Measurements from ENCODE around the gene SCP2.

Gene SCP2

DNA sequence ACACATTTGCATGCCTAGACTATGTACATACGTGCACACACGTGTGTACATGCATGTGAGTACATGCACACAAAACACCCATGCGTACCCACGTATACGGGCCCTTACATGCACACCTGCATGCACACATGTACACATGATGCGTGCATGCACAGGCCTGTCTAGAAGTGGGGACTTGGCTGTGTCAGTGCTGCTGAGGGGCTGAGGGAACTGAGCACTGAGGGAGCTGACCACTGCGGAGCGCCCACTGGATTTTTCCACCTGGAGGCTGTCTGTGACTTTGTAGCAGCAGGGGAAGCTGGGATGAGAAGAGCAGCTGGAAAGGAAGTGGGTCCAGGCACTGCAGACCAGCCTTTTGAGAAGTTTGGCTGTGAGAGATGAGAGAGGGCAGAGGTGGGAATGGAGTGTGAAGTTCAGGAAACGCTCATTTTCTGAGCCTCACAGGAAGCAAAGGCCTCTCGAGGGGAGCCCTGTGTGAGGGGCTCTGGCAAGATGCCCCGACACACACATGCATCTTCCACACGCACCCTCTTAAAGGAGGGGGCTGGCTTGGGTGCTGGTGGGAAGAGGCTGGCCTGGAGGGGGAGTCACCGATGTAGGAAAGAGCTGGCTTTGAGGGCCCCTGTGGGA is 155.9 kb downstream of the SCP2 start:
- no peak for DNase-seq (ENCODE audit: low spot score)

DNA sequence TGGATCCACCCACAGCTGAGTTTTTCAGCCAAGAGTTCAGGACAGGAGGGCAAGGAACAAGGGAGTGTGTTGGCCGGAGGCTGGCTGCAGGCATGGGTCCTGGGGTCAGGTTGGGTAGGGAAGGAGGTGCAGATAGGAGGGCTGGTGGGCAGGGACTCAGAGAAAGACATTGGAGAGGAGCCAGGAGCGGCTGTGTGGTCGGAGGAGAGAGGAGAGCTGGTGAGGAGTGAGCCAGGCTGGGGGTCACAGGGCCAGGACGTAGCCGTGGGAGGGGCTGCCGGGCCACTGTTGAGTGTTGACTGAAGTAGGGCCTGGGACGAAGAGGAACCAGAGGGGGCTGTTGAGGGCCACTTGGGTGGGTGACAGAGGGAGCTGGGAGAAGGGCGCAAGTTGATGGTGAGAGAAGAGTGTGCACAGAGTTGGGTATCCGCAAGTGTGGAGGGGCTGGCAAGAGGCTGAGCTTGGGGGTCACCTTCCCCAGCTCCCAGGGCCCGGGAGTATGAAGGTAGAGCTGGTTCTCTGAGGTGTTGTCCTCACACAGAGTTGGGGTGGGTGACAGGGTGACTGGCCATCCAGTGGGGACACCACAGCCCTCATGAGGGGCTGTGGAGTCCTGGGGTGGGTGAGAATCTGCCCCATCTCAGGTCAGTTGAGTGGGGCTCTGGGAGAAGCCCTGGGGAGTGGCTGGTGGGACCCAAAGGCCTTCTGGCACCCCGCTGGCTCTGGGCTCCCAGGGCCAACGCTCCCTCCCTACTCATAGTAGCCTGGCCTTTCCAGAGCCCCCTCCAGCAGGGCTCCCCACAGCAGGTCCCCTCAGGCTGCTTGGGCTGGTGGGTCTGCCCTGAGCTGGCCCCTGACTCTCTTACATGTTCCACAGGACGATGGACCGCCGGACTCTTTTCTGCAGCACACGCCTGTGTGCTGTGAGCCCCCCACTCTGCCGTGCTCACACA is 156.8 kb downstream of the SCP2 start:
- no peak for DNase-seq (ENCODE audit: low spot score)

DNA sequence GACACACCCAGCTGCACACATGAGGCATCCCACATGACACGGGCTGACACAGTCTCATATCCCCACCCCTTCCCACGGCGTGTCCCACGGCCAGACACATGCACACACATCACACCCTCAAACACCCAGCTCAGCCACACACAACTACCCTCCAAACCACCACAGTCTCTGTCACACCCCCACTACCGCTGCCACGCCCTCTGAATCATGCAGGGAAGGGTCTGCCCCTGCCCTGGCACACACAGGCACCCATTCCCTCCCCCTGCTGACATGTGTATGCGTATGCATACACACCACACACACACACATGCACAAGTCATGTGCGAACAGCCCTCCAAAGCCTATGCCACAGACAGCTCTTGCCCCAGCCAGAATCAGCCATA is 157.5 kb downstream of the SCP2 start:
- no peak for DNase-seq (ENCODE audit: low spot score)

DNA sequence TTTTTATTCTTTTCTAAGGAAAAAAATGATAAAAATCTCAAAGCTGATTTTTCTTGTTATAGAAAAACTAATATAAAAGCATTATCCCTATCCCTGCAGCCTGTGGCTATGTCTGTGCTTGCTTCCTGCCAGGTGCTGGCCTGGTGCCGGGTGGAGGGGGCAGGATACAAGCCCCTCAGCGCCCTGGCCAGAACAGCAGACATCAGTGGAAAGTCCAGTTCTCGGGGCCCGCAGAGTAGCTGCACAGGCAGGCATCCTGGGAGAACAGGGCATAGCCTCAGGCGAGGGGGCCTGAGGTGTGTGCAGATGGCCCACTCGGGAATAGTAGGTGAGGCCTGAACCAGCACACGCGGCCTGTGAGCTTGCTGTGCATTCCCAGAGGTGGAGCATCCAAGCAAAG is 158.3 kb downstream of the SCP2 start:
- no peak for DNase-seq (ENCODE audit: low spot score)

DNA sequence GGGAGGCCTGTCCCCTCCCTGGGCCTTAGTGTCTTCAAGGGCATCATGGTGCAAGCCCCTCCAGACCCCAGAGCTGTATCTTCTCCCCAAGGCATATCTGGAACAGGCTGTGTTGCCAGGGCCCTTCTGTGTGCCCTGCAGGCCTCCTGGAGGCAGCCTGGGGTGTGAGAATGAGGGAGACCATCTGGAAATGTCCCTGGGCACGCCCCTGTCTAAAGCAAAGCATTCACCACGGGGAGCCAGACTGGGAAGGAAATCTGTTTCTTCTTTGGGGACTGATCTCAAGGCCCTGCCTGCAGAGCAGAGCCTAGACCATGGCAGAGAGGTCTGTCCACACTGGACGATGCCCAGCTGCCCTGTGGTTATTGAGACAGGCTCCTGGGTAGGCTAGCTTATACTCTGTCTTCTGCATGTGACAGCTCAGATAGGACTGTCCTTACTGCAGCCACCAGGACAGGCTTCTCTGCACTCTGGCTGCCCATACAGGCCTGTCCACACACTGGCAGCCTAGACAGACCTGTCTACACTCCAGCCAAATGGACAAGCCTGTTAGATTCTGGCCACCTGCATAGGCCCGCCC is 159.5 kb downstream of the SCP2 start:
- no peak for DNase-seq (ENCODE audit: low spot score)

DNA sequence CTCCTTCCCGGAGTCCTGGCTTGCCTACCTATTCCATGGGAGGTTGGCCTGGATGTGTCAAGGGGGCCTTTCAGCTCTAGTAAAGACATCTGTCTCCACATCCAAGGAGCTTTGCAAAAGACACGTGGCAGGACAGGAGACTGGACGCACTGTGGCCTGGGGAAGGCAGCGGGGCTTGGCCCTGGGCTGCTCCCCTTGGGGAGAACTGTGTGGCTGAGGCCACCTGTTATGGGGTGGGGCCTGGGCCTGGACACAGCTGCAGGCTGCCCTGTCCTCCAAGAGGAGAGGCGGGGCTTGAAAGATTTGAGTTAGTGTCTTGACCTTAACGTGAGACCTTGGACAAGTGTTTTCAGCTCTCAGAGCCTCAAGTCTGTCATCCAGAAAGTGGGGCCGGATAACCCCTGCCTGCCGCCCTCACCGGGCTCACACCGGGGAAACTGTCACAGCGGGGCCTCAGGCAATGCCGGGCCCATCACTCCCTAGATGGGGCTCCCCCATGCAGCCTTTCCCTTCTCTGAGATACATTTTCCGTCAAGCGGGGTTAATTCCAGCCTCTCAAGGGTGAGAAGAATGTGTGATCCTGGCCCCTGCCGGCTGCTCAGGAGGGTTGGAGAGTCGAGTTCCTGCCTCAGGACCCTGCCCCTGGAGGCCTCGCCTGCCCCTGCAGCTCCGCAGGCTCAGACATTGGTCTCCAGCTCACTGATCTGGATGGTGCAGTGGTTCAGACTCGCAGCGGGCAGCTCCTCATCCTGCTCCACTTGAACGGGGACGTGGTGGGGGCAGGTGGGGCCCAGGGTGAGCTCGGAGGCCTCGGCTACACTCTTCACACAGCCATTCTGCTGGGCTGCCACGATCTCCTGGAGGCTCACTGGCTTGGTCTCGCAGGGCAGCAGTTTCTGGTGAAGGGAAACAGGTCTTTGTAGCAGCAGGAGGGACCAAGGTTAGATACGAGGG is 160.5 kb downstream of the SCP2 start:
- DNase-seq (ENCODE audit: low spot score) = no peak

DNA sequence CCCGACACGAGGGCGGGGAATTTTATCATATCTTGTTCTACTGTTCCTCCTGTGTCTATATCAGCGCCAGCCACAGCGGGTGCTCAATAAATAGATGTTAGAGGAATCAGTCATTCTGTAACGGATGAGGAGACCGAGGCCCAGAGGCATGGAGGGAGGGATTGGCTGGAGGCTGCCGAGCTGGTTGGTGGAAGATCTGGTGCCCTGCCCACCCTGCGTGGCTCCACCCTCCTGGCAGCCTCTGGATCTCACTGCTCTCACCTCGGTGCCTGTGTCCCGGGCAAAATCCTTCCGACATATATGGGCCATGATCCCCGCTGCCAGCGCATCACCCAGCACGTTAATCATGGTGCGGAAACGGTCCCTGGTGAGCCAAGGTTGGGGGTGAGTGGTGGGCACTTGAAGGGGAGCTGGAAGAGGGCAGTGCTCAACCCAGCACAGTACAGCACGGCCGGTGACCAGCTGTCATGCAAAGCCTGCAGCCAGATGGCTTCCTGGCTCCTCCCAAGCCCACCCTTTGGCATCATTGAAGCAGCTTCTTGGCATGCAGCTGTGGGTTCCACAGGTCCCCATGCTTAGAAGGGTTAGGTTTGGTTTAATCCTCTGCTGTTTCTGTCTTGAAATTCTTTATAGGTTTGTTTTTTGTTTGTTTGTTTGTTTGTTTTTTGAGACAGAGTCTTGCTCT is 161.7 kb downstream of the SCP2 start:
- no peak for DNase-seq (ENCODE audit: low spot score)

DNA sequence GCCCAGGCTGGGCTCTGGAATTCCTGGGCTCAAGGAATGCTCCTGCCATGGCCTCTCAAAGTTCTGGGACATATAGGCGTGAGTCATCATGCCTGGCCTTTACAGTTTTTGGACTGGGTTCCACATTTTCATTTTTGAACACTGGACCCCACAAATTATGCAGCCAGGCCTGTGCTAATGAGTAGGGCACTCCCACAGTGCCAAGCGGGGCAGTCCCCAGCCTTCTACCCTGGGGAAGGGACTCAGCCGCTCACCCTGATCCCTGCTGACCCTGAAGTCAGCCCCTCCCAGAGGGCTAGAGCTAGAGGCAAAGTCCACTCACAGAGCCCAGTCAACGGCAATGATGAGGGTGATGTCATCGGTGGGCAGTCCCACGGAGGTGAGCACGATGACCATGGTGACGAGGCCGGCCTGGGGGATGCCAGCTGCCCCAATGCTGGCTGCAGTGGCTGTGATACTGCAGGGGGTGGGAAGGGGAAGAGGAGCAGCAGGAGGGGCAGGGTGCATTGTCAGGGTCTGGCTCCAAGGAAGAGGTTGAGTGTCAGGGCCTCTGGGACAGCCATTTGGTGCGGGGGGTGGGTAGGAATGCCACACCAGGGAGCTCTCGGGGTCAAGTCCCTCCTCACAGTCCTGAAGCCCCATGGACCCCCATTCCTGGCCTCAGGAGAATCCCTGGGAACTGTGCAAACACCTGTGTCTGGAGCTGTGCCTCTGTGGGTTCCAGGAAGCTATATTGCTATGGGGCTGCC is 162.6 kb downstream of the SCP2 start:
- DNase-seq (ENCODE audit: low spot score) = no peak

DNA sequence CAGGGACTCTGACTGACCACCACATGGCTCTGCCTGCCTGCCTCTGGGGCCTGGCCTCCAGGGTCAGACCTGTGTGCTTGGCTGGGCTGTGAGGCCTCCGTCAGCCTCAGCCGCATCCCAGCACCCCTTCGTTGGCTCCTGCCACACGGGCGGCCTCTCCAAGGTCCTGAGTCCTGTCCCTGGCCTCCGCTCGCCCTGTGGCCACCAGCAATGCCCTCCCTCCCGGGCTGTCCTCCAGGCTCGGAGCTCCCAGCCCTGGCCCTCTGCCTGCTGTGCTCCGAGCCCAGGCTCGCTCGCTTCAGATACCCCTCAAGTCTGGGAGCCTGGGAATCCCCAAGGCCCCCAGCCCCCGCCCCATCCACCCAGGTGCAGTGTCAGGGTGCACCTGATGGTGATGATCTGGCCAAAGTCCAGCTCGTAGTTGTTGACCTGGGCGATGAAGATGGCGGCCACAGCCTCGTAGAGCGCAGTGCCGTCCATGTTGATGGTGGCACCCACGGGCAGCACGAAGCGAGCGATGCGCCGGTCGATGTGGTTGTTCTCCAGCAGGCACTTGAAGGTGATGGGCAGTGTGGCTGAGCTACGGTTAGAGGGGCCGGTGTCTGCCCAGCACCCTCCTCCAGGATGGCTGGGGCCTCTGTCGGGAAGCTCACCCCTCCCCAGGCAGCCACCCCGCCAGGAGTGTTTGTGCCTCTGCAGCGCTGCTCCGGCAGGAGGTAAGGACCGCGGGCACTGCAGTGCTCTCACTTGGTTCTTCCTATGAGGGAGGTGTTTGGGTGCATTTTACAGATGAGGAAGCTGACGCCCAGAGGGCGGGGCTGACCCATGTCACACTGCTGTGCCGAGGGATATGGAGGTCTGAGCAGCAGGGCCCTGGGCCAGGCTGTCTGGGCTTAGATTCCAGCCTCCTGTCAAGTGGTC is 163.4 kb downstream of the SCP2 start:
- DNase-seq (ENCODE audit: low spot score) = no peak

DNA sequence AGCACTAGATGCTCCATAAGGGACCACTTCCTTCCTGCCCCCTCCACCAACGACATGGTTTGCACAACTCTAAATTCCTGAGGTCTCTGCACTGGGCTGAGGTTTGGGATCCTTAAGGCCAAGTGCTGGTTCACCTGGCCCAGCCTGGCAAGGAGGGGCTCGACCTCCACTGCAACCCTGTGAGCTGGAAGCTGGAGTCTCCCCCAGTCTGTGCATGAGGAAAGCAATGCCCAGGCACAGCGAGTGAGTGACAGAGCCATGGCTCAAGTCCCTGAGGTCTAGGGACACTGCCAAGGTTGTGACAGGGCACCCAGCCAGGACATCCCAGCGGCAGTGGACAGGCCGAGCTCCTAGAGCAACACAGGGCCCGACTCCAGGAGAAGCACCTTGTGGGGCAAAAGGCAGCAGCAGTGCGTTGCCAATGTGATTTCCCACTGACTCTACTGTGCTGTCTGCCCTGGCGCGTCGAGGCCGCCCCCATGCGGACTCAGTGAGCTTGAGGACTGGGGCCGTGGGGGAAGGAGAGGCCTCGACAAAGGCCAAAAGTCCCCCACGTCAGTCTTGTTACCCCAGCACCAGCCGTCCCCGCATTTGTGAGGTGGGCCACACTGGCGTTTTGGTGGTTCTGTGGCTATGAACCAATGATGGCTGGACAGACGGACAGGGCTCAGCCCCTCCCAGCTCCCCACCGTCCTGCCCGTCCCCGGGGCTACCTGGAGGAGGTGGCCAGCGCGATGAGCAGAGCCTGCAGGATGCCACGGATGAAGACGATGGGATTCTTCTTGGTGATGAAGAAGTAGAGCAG is 165.0 kb downstream of the SCP2 start:
- DNase-seq (ENCODE audit: low spot score) = no peak

DNA sequence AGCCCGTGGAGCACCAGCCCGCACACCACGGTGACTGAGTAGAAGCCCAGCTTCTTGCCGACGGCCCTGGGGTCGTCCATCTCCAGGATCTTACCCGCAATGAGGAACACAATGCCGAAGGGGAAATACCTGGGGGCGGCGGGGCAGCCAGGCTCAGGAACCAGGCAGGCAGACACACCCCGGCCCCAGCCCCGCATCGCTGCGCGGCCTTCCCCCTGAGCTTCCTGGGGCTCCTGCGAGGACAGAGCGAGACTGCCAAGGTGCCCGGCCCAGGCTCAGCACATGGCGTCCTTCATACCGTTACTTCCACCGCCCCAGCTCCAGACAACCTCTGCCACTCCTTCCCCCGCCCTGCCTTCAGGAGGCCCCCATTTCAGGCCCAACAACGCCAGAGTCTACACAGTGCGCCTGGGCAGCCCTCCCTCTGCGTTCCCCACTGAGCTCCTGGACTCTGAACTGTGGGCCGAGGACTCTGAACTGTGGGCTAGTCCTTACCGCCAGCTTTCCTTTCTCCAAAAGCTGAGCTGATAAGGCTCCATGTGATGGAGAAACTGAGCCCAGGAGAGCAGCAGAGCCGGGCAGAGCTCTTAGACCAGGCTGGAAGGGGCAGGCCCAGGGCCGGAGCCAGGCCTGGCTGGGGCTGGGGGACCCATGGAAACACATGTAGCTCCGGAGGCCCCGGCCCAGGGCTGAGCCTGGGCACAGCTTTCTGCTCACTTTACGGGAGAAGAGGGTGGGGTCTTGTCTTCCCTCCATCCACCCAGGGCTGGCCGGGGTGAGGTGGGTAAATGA is 165.8 kb downstream of the SCP2 start:
- DNase-seq (ENCODE audit: low spot score) = no peak

DNA sequence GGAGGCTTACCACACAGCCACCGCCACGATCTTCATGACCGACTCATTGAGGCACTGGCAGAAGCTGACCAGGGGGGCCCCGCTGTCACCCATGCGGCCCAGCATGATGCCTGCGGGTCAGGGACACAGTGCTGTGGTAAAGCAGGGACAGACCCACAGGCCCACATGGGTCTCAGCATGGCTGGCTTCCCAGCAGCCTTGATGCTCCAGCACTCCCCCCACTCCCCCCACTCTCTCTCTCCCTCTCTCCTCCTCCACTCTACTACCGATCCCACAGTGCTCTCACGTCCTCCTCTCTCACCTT is 166.3 kb downstream of the SCP2 start:
- DNase-seq (ENCODE audit: low spot score) = no peak

DNA sequence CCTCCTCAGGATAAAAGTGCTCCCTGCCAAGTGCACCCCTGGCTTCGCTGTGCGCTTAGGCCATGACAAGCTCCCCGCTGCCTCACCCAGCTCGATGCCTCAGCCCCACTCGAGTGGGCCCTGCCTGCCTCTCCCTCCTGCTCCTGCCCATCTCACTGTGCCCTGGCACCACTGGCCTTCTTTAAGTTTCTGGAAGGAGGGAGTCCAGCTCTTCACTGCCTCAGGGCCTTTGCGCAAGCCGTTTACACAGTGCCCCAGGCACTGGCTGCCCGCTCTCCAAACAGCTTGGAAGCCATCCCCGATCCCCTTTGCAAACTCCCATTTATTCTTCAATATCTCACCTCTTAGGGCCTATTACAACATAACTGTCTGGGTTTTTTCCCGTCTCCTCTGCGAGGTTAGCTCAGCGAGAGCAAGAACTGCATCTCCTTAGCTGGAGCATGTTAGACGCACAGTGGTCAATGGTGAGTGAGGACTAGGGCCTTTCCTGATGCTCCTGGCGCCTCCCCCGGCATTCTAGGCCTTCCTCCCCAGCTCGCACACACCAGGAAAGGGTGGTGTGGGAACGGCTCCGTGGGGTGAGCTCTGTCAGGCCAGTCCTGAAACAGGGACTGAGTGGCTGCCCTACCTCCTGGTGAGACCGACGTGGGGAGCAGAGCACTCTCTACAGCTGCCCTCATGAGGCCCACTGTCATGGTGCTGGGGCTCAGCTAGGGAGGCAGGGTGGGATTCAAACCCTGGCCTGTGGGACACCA is 166.9 kb downstream of the SCP2 start:
- no peak for DNase-seq (ENCODE audit: low spot score)

DNA sequence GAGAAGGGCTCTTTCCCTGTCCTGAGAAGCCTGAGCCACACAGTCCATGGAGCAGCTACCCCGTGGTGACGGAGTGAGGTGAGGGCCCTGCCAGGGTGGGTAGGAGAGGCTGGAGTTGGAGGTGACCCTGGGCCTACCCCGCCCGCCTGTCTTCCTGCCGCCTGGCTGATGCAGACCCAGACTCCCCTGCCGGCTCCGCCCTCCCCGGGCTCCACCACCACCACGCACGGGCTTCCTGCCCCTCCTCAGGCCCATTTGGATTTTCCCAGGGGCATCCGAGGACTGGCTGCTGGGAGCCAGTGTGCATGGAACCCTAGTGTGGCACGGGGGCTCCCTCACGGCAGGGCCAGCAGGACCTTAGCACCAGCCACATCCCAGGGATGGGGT is 167.4 kb downstream of the SCP2 start:
- no peak for DNase-seq (ENCODE audit: low spot score)

Data from CD4-positive, alpha-beta T cell treated with Interleukin-6 at 100 ng/mL for 8 hours (primary cell).